Measurements from ENCODE around the gene RBFOX1. TPM values are rescaled to one million over a fixed set of nuclear protein-coding genes. Genes with fewer than 3 reads are reported as not detected.

RBFOX1 gene
- polyA plus RNA-seq, 1 donor from 2014 or later = 56.8 TPM

GRCh38 chr16:7713244-7713643, 380.6 kb downstream of the RBFOX1 start:
- H3K27me3 ChIP-seq (ENCODE audit: insufficient read depth, low read depth, low read length) = no peaks in the 10 kb centered on the region
- no peaks in the 10 kb centered on the region for H3F3A ChIP-seq (ENCODE audit: insufficient read depth, low read length, poor library complexity, severe bottlenecking)
- H4K20me1 ChIP-seq (ENCODE audit: insufficient read depth) = no peaks in the 10 kb centered on the region
- H3K9me2 ChIP-seq (ENCODE audit: insufficient read depth, low read length) = no peaks in the 10 kb centered on the region
- no peaks in the 10 kb centered on the region for H3K79me2 ChIP-seq (replicated peaks; ENCODE audit: insufficient read depth, low read length)
- TF ChIP-seq POLR2AphosphoS5 (IDR thresholded peaks at IDR 0.05) = no peak
- TF ChIP-seq MXI1 (conservative IDR thresholded peaks at IDR 0.05; ENCODE audit: poor library complexity, severe bottlenecking) = no peak
- TF ChIP-seq SMC3 (conservative IDR thresholded peaks at IDR 0.05; ENCODE audit: poor library complexity) = no peak
- TF ChIP-seq EP300 (conservative IDR thresholded peaks at IDR 0.05; ENCODE audit: poor library complexity, severe bottlenecking) = no peak
- no peak for TF ChIP-seq RAD21 (conservative IDR thresholded peaks at IDR 0.05)
- no peak for TF ChIP-seq CTCF (IDR thresholded peaks at IDR 0.05; ENCODE audit: poor library complexity, severe bottlenecking)
- TF ChIP-seq TAF1 (IDR thresholded peaks at IDR 0.05; ENCODE audit: low read depth) = no peak
- H3K4me2 ChIP-seq (ENCODE audit: low read length) = no peak overlapping the region
- H3K27ac ChIP-seq (ENCODE audit: low read length) = no peak overlapping the region
- no peaks in the 10 kb centered on the region for H3K9me3 ChIP-seq (ENCODE audit: low read length)
- H3K4me3 ChIP-seq (ENCODE audit: low read length) = no peak overlapping the region
- H3K9ac ChIP-seq (ENCODE audit: low read length) = no peak overlapping the region
- H3K36me3 ChIP-seq (ENCODE audit: insufficient read depth, low read length) = no peaks in the 10 kb centered on the region
- no peak overlapping the region for H2AFZ ChIP-seq (ENCODE audit: low read depth, low read length)

DNA sequence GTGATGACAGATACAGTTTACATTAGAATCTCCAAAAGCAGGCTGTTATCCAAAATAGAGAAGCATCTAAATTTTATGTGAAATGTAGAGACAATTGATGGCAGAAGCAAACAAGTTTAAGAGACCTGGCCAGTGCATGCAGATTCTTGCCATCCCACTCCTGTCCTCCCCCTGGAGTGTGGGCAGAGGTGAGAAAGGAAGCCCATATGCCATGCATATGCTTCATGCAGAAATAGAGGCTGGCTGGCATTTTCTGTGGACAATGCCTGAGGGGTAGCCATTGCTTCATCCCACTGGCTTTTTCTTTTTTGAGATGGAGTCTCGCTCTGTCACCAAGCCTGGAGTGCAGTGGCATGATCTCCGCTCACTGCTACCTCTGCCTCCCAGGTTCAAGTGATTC, 382.1 kb downstream of the RBFOX1 start:
- no peak overlapping the region for H3K27ac ChIP-seq (ENCODE audit: low read length)
- H3K9me2 ChIP-seq (ENCODE audit: insufficient read depth, low read length) = no peaks in the 10 kb centered on the region
- H3K79me2 ChIP-seq (replicated peaks; ENCODE audit: insufficient read depth, low read length) = no peaks in the 10 kb centered on the region
- H3K9ac ChIP-seq (ENCODE audit: low read length) = no peak overlapping the region
- TF ChIP-seq MXI1 (conservative IDR thresholded peaks at IDR 0.05; ENCODE audit: poor library complexity, severe bottlenecking) (no peak), CTCF (IDR thresholded peaks at IDR 0.05; ENCODE audit: poor library complexity, severe bottlenecking) (no peak), TAF1 (IDR thresholded peaks at IDR 0.05; ENCODE audit: low read depth) (no peak), EP300 (conservative IDR thresholded peaks at IDR 0.05; ENCODE audit: poor library complexity, severe bottlenecking) (no peak), RAD21 (conservative IDR thresholded peaks at IDR 0.05) (no peak), POLR2AphosphoS5 (IDR thresholded peaks at IDR 0.05) (no peak), EZH2 (IDR thresholded peaks at IDR 0.05; ENCODE audit: borderline replicate concordance, insufficient read depth, low read length, poor library complexity, severe bottlenecking) (no peak), SMC3 (conservative IDR thresholded peaks at IDR 0.05; ENCODE audit: poor library complexity) (no peak)
- TF ChIP-seq, protein P1, sequence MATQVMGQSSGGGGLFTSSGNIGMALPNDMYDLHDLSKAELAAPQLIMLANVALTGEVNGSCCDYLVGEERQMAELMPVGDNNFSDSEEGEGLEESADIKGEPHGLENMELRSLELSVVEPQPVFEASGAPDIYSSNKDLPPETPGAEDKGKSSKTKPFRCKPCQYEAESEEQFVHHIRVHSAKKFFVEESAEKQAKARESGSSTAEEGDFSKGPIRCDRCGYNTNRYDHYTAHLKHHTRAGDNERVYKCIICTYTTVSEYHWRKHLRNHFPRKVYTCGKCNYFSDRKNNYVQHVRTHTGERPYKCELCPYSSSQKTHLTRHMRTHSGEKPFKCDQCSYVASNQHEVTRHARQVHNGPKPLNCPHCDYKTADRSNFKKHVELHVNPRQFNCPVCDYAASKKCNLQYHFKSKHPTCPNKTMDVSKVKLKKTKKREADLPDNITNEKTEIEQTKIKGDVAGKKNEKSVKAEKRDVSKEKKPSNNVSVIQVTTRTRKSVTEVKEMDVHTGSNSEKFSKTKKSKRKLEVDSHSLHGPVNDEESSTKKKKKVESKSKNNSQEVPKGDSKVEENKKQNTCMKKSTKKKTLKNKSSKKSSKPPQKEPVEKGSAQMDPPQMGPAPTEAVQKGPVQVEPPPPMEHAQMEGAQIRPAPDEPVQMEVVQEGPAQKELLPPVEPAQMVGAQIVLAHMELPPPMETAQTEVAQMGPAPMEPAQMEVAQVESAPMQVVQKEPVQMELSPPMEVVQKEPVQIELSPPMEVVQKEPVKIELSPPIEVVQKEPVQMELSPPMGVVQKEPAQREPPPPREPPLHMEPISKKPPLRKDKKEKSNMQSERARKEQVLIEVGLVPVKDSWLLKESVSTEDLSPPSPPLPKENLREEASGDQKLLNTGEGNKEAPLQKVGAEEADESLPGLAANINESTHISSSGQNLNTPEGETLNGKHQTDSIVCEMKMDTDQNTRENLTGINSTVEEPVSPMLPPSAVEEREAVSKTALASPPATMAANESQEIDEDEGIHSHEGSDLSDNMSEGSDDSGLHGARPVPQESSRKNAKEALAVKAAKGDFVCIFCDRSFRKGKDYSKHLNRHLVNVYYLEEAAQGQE (IDR thresholded peaks at IDR 0.05; ENCODE audit: borderline replicate concordance) = no peak
- no peaks in the 10 kb centered on the region for H3K36me3 ChIP-seq (ENCODE audit: insufficient read depth, low read length)
- H3K4me3 ChIP-seq (ENCODE audit: low read length) = no peak overlapping the region
- H3K9me3 ChIP-seq (ENCODE audit: low read length) = no peaks in the 10 kb centered on the region
- H3K4me2 ChIP-seq (ENCODE audit: low read length) = no peak overlapping the region
- no peaks in the 10 kb centered on the region for H4K20me1 ChIP-seq (ENCODE audit: insufficient read depth)
- H2AFZ ChIP-seq (ENCODE audit: low read depth, low read length) = no peak overlapping the region
- no peaks in the 10 kb centered on the region for H3F3A ChIP-seq (ENCODE audit: insufficient read depth, low read length, poor library complexity, severe bottlenecking)
- no peaks in the 10 kb centered on the region for H3K27me3 ChIP-seq (ENCODE audit: insufficient read depth, low read depth, low read length)
